Skin epidermis (tissue), 12 donors: ENCODE measurements around the gene PSAT1.

Source experiments
- H3K27ac ChIP-seq, 21 experiments: fragments of 200-600 bp; sonication (generic) in 11 of 21; one replicate each; pipeline ENCODE4 v1.5.0; 2020; ENCODE audit warnings: mild to moderate bottlenecking in 3 of 21, inconsistent platforms in 2 of 21, moderate library complexity in 2 of 21
- H3K4me3 ChIP-seq, 7 experiments: fragments of 200-600 bp; sonication (generic) in 2 of 7; one replicate each; pipeline ENCODE4 v1.5.0; 2020; ENCODE audit warnings: inconsistent platforms in 2 of 7, mild to moderate bottlenecking in 2 of 7, moderate library complexity in 1 of 7

PSAT1 gene

DNA sequence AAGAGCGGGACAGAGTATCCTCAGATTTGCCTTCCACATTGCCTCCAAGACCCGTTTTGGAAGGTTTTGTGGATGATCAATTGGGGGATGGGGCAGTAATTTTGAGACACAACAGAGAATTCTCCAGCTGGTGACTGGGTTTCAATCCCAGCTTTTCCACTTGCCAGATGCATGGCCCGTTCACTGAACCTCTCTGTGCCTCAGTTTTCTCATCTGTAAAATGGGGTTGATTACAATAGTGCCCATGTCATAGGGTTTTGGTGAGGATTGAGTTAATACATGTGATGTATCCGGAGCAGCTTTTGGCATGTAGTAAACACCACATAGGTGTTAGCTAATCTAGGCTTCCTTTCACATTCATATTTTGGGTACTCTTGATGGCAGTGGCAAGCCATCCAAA is 59.7 kb downstream of the PSAT1 start:
- Histone ChIP-seq H3K27ac (no peak overlapping the region), H3K4me3 (no peak overlapping the region)

DNA sequence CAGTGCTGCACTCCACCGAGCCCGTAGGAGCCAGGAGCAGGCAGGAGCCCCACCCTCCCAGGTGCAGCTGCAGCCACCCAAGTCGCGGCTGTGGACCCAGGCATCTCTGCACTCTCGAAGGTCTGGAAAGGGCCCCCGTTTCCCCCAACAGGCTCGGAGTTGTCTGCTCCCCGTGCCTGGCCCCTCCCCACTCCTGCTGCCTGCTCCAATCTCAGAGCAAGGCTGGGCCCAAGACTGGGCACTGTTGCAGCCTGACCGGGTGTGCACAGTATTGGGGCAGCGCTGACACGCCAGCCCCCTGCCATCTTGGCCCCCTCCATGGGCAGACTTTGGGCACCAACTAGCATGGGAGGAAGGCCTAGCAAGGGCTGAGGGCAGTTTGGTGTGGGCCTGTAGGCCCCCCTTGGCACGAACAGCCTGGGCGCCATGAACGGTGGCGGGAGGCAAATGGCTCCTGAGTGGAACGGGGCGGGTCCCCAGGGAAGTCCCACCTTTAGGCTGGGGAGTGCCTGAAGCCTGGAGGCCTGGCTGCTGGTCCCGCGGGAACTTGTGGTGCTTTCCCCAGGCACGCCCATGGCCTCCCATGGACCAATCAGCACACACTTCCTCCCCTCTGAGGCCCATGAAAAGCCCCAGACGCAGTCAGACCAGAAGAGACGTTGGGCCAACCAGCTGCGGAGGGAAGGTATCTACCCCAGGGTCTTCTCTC is 60.4 kb downstream of the PSAT1 start:
- H3K27ac ChIP-seq: no peak overlapping the region
- H3K4me3 ChIP-seq: peak overlapping the region in 1 of 7 experiments; percentile 7

DNA sequence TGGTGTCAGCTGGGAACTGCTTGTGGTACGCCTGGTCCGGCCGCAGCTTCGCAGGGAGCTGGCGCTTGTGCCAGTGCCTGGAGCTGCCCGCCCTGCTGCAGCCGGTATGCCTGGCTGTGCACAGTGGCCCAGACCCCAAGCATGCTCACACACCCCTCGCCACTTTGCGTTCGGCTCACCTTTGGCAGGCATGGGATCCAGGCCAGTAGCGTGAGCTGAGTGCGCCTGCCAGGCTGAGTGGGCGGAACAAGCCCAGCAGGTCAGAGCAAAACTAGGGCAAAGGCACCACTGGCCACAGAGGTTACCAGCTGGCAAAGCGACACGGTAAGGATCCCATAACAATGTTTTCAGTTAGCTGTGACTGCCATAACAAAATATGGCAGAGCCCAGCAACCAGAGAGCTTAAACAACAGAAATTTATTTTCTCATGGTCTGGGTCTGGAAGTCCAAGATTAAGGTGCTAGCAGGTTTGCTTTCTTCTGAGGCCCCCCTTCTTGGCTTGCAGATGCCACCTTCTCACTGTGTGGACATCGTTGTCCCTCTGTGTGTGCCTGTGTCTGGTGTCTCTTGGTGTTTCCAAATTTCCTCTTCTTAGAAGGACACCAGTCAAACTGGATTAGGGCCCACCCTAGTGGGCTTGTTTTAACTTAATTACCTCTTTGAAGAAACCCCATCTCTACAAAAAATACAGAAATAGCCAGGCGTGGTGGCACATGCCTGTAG is 61.6 kb downstream of the PSAT1 start:
- H3K27ac ChIP-seq: no peak overlapping the region
- peak overlapping the region in 1 of 7 experiments; percentile 12 for H3K4me3 ChIP-seq

DNA sequence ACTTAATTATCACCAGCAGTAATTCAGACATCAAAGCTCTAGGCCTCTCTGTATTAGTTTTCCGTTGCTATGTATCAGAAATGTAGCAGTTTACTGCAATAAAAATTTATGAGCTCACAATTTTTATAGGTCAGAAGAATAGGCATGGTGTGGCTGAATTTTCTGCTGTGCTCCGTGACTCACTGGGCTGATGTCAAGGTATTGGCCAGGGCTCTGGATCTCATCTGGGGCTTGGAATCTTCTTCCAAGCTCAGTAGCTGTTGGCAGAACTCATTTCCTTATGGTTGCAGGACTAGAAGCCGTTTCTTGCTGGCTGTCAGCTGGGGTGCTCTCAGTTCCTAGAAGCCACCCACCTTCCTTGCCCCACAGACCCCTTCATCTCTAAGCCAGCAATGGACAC is 66.3 kb downstream of the PSAT1 start:
- H3K4me3 ChIP-seq: no peak overlapping the region
- H3K27ac ChIP-seq: no peak overlapping the region

GRCh38 chr9:78365748-78366697 is 69.1 kb downstream of the PSAT1 start:
- Histone ChIP-seq H3K4me3 (no peak overlapping the region), H3K27ac (no peak overlapping the region)

- Histone ChIP-seq H3K27ac (no peak overlapping the region), H3K4me3 (no peak overlapping the region)
Observed at GRCh38 chr9:78366827-78367226, 69.9 kb downstream of the PSAT1 start.

DNA sequence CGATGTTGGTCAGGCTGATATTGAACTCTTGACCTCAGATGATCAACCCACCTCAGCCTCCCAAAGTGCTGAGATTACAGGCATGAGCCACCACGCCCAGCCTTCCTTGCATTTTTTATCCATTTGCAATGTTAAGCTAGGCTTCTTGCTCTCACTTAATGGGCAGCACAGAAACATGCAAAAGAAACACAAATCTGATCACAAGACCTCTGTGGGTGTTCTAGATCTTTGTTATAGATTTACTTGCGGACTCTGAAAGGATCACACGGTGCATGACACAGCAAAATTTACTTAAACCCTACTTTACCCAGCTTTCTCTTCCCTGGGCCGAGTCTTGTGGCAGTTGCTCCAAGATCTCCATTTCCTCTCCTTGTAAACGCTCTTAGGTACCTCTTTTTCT is 71.3 kb downstream of the PSAT1 start:
- H3K27ac ChIP-seq: no peak overlapping the region

DNA sequence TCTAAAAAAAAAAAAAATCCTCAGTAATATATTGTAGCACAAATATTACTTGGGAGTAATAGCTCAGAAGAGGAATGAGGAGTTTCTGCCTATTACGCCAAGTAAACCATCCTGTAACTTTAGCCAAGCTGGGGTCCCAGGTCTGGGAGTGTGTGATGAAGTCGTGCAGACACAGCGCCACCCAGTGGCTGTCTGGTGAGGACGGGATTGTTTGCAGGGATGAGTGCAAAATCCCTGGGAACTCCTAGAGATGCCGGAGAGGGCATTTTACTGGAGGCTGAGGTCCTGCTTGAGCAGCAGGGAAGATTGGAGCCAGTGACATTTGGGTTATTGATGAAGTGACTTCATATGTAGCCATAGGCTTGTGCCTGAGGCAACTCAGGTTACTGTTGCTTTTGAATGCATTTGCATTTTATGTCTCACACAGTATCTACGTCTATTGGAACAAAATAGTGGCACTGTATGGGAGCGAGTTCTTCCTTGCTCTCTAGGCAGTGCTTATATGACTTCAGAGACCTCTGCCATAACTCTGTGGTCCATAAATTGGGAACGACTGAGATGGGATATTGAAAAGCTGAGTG is 72.8 kb downstream of the PSAT1 start:
- no peak overlapping the region for H3K27ac ChIP-seq
- no peak overlapping the region for H3K4me3 ChIP-seq

More for the DNA sequence above, 71.3 kb downstream of the PSAT1 start:
- H3K4me3 ChIP-seq: no peak overlapping the region

GRCh38 chr9:78370991-78371390 is 74.1 kb downstream of the PSAT1 start:
- Histone ChIP-seq H3K27ac (no peak overlapping the region), H3K4me3 (no peak overlapping the region)

DNA sequence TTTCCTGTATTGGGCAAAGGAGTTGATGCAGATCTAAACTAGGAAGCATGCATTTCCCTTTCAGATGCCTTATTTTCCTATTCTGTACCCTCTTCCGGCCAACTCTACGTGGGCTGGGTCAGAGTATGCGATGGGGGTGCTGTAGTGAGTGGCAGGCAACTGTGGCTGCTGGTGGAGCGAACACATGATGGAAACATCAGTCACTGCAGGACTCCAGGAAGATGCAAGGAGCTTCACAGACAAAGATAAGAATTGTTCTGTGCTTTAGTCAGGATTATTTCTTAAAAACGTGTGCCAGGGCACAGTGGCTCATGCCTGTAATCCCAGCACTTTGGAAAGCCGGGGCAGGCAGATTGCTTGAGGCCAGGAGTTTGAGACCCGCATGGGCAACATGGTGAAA is 75.1 kb downstream of the PSAT1 start:
- H3K4me3 ChIP-seq: no peak overlapping the region

More for the DNA sequence above, 75.1 kb downstream of the PSAT1 start:
- H3K27ac ChIP-seq: no peak overlapping the region
